ENCODE data around the gene LIX1L. TPM values are rescaled to one million over a fixed set of nuclear protein-coding genes. Genes with fewer than 3 reads are reported as not detected.
A peak's percentile ranks its signal among the peaks of the same experiment; 100 is the strongest.

LIX1L gene
- total and polyA plus RNA-seq, 2 of the 13 experiments (the other 11 are each of a cell fraction or from before 2014, with no cell fraction given) = 8.1 to 24.9 TPM

DNA sequence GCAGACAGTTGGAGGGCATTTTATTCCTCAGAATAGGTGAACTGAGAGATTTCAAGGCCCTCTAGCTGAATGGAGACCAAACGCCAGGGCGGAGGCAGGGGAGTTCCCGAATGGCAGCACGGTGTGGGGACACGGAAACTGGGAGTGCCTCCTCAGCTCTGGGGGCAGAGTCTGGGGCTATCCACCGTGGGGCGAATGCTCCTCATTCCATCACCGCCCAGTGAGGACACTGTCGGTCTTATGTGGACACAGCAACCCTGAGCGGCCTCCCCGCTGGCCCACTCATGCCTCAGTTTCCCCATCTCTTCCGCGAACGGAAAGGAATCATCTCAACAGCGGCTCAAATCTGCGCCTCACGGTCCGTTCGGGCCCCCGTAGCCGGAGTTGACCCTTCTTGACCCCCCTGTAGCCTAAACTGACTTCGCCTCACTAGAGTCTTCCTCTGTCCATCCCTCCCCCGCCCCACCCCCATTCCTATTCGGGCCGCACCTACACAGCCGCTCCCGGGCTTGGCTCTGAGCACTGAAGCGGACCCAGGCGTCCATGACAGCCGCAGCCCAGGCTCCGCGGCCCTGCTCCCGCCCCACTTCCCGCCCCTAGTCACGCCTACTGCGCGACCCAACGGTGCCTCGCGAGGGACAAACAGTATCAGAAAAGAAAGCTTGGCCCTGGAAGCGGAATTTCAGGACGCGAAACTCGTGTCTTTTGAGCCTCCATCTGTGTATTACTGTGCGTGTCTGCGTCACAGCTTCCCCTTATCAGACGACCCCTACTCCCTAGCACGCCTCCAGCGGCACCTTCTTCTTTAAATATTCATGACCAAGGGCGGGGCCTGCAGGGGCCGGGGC is 39.4 kb downstream of the LIX1L start, which contains the start of gene PEX11B (continued):
- TF ChIP-seq, protein P1, sequence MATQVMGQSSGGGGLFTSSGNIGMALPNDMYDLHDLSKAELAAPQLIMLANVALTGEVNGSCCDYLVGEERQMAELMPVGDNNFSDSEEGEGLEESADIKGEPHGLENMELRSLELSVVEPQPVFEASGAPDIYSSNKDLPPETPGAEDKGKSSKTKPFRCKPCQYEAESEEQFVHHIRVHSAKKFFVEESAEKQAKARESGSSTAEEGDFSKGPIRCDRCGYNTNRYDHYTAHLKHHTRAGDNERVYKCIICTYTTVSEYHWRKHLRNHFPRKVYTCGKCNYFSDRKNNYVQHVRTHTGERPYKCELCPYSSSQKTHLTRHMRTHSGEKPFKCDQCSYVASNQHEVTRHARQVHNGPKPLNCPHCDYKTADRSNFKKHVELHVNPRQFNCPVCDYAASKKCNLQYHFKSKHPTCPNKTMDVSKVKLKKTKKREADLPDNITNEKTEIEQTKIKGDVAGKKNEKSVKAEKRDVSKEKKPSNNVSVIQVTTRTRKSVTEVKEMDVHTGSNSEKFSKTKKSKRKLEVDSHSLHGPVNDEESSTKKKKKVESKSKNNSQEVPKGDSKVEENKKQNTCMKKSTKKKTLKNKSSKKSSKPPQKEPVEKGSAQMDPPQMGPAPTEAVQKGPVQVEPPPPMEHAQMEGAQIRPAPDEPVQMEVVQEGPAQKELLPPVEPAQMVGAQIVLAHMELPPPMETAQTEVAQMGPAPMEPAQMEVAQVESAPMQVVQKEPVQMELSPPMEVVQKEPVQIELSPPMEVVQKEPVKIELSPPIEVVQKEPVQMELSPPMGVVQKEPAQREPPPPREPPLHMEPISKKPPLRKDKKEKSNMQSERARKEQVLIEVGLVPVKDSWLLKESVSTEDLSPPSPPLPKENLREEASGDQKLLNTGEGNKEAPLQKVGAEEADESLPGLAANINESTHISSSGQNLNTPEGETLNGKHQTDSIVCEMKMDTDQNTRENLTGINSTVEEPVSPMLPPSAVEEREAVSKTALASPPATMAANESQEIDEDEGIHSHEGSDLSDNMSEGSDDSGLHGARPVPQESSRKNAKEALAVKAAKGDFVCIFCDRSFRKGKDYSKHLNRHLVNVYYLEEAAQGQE (IDR thresholded peaks at IDR 0.05; ENCODE audit: borderline replicate concordance in 1 of 2, low read depth in 1 of 2, low read length in 2 of 2) = no peak
- TF ChIP-seq KMT2B (CRISPR knock-in tag; IDR thresholded peaks at IDR 0.05) = peak; percentile 82
- TF ChIP-seq TOPORS (CRISPR knock-in tag; IDR thresholded peaks at IDR 0.05) = no peak; the same call in 1 of the 2 replicates
- TF ChIP-seq ARNT2 (CRISPR knock-in tag; IDR thresholded peaks at IDR 0.05; ENCODE audit: low read depth) = 0 out of 2 replicates have a peak, but pooled peaks have one; percentile 51
- TF ChIP-seq SKI (IDR thresholded peaks at IDR 0.05; ENCODE audit: partially characterized antibody) = no peak
- peak; percentile 36; the same call in 1 of the 2 replicates for TF ChIP-seq HCFC1 (IDR thresholded peaks at IDR 0.05; ENCODE audit: low read depth, low read length)
- no peak for TF ChIP-seq RARA (CRISPR knock-in tag; IDR thresholded peaks at IDR 0.05)
- TF ChIP-seq, protein P2, sequence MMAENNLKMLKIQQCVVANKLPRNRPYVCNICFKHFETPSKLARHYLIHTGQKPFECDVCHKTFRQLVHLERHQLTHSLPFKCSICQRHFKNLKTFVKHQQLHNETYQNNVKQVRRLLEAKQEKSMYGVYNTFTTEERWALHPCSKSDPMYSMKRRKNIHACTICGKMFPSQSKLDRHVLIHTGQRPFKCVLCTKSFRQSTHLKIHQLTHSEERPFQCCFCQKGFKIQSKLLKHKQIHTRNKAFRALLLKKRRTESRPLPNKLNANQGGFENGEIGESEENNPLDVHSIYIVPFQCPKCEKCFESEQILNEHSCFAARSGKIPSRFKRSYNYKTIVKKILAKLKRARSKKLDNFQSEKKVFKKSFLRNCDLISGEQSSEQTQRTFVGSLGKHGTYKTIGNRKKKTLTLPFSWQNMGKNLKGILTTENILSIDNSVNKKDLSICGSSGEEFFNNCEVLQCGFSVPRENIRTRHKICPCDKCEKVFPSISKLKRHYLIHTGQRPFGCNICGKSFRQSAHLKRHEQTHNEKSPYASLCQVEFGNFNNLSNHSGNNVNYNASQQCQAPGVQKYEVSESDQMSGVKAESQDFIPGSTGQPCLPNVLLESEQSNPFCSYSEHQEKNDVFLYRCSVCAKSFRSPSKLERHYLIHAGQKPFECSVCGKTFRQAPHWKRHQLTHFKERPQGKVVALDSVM (CRISPR knock-in tag; IDR thresholded peaks at IDR 0.05) = peak; percentile 44
- no peak for TF ChIP-seq KLF13 (CRISPR knock-in tag; IDR thresholded peaks at IDR 0.05)
- TF ChIP-seq, protein P3, sequence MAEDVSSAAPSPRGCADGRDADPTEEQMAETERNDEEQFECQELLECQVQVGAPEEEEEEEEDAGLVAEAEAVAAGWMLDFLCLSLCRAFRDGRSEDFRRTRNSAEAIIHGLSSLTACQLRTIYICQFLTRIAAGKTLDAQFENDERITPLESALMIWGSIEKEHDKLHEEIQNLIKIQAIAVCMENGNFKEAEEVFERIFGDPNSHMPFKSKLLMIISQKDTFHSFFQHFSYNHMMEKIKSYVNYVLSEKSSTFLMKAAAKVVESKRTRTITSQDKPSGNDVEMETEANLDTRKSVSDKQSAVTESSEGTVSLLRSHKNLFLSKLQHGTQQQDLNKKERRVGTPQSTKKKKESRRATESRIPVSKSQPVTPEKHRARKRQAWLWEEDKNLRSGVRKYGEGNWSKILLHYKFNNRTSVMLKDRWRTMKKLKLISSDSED (CRISPR knock-in tag; IDR thresholded peaks at IDR 0.05) = no peak
- TF ChIP-seq, protein P4, sequence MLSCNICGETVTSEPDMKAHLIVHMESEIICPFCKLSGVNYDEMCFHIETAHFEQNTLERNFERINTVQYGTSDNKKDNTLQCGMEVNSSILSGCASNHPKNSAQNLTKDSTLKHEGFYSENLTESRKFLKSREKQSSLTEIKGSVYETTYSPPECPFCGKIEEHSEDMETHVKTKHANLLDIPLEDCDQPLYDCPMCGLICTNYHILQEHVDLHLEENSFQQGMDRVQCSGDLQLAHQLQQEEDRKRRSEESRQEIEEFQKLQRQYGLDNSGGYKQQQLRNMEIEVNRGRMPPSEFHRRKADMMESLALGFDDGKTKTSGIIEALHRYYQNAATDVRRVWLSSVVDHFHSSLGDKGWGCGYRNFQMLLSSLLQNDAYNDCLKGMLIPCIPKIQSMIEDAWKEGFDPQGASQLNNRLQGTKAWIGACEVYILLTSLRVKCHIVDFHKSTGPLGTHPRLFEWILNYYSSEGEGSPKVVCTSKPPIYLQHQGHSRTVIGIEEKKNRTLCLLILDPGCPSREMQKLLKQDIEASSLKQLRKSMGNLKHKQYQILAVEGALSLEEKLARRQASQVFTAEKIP (CRISPR knock-in tag; IDR thresholded peaks at IDR 0.05; ENCODE audit: borderline replicate concordance) = no peak
- no peak for TF ChIP-seq ZBTB8A (CRISPR knock-in tag; IDR thresholded peaks at IDR 0.05; ENCODE audit: borderline replicate concordance, low read depth)
- TF ChIP-seq AGO1 (IDR thresholded peaks at IDR 0.05; ENCODE audit: low read depth, low read length, poor library complexity, severe bottlenecking) = peak; percentile 11
- TF ChIP-seq U2AF1 (optimal IDR thresholded peaks at IDR 0.05; ENCODE audit: low read depth, low read length) = no peak
- peak; percentile 86 for TF ChIP-seq YY1 (IDR thresholded peaks at IDR 0.05; ENCODE audit: insufficient read depth, insufficient replicate concordance, low read depth, low read length)
- no peak for TF ChIP-seq ZBTB1 (CRISPR knock-in tag; IDR thresholded peaks at IDR 0.05; ENCODE audit: borderline replicate concordance)
- TF ChIP-seq ZNF564 (CRISPR knock-in tag; IDR thresholded peaks at IDR 0.05) = no peak
- TF ChIP-seq ATAD3A (CRISPR knock-in tag; IDR thresholded peaks at IDR 0.05) = no peak

Data from HepG2 (cell line).